HepG2 (cell line): ENCODE measurements around the gene PPP1R13L.

Source experiments
- BRCA1 ChIP-seq: sonication (generic); formaldehyde crosslinking; IDR thresholded peaks from 2 replicates; pipeline ENCODE4 v1.4.0; 2020; ENCODE audit warnings: missing genetic modification reagents
- DR1 ChIP-seq: sonication (generic); formaldehyde crosslinking; IDR thresholded peaks from 2 replicates; pipeline ENCODE4 v1.8.0; 2021; ENCODE audit warnings: mild to moderate bottlenecking, missing genetic modification reagents, inconsistent platforms
- KLF13 ChIP-seq: sonication (generic); formaldehyde crosslinking; IDR thresholded peaks from 2 replicates; pipeline ENCODE4 v1.4.0; 2020; ENCODE audit warnings: mild to moderate bottlenecking, missing genetic modification reagents

DNA sequence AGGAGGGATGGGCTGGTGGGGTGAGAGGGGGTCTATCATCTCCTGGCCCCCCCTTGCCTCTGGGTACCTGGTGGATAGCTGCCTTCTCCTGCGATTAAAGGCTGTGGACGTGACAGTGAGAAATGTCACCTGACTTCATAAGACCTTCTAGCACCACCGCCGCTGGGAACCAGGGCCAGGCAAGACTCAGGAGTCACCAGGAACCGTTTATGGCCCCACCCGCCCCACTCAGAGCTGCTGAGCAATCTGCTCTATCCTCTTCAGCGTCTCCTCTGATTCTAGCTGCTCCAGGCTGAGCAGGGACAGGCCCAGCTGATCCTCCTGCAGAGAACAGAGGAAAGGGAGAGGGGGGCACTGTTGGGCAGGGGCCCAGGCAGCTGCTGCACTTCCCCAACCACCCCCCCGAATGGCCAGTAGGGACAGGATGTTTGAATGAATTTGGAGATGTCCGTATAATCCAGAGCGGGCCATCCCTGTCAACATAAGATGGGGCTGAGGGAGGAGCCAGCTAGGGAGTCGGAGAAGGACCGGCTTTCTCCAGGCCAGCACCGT is 53.4 kb downstream of the PPP1R13L start:
- TF ChIP-seq DR1 (CRISPR knock-in tag) = no peak
- no peak for TF ChIP-seq BRCA1 (CRISPR knock-in tag)
- TF ChIP-seq KLF13 = no peak
